Left cardiac atrium (tissue), 4 donors: ENCODE measurements around the gene PRKD3. TPM values are rescaled to one million over a fixed set of nuclear protein-coding genes. Genes with fewer than 3 reads are reported as not detected.
"Not testable (repeated sequence)": the region's sequence is repeated elsewhere in the genome, so short reads cannot be mapped to it uniquely, and the experiment has no call there.

Source experiments
- ATAC-seq, 2 donors: fragments of 200-7000 bp; cut with Tn5 transposase; one replicate each; pipeline ENCODE4 v1.9.1; 2020; ENCODE audit warnings: mild to moderate bottlenecking in 2 of 2, moderate library complexity in 2 of 2
- DNase-seq: peaks from one replicate; pipeline ENCODE4 v3.0.0-alpha.2; 2020
- intact Hi-C, 2 donors: fragments of 100-400 bp; cut with DNase I; formaldehyde crosslinking; loops; one replicate each; pipeline versions ENCODE4 v1.14.1 to v1.15.1; 2022 to 2023
- total RNA-seq, 2 donors: library from RNA; stranded (reverse); fragmentation: NEBNext Ultra II Directional; extraction: Animal tissue kit (Norgen Biotek cat#: 25700); gene quantifications; one replicate each; pipeline ENCODE4 v1.2.1, GENCODE V29; 2021
- donor health status: DM: no; HTN: yes; CAD: no.
- donor health status: DM: no; HTN: yes; CAD: no; lungs with severe emphysema.
- donor health status: DM: yes; HTN: yes; CAD: no.
- donor health status: Dilated cardiomyopathy.

Gene PRKD3
- total RNA-seq, 2 donors from 2014 or later, result 15.9 to 21.0 TPM

DNA sequence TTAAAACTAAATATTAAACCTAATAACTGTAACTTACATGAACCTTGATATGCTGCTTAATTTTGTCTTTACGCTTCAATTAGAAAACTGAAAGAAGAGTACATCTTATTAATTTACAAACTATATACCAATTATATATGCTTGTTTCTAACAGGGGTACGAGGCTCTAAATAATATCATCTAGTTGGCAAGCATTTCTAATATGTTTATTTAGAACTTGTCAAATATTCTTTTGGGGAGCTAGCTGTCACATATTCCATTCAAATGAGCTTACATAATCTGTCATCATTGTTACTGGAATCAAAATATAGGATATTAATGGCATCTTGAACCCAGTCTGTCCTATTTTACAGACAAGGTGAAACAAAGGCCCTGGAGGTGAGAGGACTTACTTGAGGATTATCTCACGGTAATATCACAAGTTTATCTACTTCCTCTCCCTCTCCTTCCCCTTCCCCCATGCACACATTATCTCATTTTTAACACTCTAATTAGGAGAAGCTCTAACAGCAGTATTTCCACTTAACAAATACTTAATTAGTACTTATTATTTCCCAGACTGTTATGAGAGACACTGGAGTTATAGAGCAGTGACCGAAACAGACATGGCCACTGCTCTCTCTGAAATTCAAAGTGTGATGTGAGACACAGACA, 3.5 kb downstream of the PRKD3 start:
- ATAC-seq, result no peak
- intact Hi-C loops, result no loop called here

DNA sequence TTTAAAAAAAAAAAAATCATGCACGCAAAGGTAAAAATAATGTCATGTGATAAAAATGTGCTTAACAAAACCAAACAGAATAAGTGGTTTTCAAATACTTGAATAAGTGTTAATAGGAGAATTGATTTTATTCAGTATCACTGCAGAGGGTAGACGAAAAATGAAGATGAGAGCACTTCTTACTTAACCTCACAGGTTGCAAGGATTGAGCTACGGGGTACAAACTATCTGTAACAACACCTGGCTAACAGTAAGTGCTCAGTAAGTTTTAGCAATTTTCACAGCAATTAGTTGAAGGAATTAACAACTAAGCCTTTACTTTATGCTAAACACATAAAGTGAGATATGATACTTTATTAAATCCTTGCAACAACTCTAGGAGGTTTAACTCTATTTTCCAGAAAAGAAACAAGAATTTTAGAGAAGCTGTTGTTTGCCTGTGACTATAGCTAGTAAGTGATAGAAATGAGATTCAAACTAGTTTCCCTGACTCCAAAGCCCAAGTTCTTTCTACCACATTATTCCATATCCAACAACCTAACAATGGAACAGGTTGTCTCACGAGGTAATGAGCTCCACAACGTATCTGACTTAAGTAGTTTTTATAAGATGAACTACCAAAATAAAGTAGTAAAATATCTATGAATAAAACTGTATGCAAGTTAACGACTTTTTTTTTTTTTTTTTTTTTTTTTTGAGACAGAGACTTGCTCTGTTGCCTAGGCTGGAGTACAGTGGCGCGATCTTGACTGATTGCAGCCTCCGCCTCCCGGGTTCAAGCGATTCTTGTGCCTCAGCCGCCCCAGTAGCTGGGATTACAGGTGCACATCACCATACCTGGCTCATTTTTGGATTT, 4.7 kb downstream of the PRKD3 start:
- intact Hi-C loops, result no loop called here
- ATAC-seq (no peak), DNase-seq (no peak)

More for the DNA sequence above, 3.5 kb downstream of the PRKD3 start:
- DNase-seq, result no peak

DNA sequence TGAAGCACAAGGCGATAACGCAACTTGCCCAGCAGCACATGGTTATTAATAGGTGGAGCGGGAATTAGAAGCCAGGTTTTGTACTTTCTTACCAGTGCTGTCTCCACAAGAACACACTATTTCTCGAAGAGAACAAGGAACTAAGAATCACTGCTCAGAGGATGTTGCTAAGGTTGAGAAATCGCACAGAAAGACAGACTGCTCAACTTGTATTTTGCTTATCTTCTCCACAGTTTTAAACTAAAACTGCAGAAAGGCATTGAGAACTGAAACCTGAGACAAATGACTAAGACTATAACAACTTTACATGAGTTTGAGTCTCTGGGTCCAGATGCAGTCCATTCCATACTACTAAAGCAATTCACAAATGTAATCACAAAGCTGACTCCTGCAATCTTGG, 6.2 kb downstream of the PRKD3 start:
- ATAC-seq, result peak in 1 of 2 donors; percentile 19
- intact Hi-C loops, result no loop called here
- no peak for DNase-seq

DNA sequence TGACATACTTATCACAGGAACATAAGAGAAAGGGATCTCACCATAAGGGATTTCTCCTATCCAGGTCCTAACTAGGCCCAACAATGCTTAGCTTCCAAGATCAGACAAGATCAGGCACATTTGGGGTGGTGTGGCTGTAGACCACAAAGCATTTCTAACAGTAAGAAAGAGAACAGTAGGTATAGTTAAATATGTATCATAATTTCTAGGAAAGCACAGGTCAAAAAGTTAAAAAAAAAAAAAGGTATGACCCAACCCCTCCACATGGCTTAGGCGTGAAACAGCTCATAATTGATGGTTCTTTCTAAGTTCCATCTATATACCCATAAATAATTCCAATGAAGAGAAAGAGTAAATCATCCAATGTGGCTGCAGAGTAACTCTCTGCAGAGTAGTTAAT, 6.9 kb downstream of the PRKD3 start:
- DNase-seq (no peak), ATAC-seq (no peak)
- intact Hi-C loops, result no loop called here

DNA sequence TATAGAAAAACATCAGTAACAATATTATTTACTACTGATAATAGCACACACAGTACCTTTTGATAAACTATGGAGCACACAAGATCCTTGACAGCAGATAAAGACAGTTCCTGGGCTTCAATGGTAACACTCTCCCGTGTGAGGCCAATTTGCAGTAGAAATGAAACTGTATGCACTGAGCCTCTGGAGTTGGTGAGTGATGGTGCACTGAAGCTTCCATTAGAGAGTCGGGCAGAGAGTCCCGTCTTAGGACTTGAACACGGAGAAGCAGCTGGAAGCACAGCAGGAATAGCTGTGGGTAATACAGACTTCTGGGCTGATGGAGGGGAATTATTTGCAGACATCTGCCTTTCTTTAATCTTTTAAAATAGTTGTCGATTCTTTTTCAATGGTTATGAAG, 8.5 kb downstream of the PRKD3 start:
- ATAC-seq (no peak), DNase-seq (no peak)
- intact Hi-C loops, result no loop called here

DNA sequence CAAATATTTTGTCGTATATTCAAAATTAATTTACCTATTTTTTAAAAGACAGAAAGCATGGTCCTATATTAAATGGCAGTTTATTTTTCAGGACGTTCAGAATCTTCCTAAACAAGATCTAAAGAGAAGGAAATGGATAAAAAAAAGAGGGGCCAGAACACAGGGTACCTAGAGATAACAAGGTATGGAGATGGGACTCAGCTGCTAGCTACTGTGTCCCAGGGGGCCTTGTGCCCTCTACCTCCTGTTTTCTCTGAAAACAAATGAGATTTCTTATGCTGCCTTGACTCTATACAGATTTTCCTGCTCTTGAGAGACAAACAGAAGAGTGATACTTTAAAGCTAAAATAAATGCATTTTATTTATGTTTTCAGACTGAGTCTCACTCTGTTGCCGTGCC, 9.3 kb downstream of the PRKD3 start:
- intact Hi-C loops, result no loop called here
- ATAC-seq (no peak), DNase-seq (no peak)

DNA sequence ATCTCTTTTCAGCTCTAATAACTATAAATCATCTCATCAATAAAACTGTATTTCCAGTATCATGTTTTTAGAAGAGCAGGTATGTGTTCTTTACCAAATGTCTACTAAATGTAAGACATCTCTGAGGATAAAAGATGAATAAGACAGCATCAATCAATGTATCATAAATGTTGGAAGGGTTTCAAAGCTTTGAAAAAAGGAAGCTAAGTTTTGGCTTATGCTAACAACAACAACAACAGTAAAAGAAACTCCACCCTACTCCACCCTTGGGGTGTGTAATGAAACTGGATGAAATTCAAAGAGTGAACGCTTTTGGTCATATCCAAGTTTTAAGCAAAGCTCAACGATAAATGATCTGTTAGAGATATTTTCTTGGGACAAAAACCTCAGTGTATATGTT, 17.1 kb downstream of the PRKD3 start:
- intact Hi-C loops, result no loop called here
- ATAC-seq, result no peak
- DNase-seq, result no peak

DNA sequence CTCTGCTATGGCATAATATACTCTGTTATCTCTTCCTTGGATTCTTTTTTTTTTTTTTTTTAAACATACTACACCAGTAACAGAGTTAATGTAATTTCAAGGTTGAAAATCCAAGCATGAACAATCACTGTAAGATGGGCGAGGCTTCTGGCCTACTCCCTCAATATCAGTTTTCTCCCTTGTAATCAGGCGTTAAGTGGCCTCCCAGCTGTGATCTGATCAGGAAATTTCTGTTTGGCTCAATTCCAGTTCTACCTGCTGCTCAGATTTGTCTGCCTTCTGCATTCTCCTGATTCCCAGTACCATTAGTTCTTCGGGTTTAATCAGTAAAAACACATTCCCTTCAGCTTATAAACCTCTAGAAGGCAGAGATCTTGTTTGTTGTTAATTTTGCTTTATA, 18.6 kb downstream of the PRKD3 start:
- intact Hi-C loops, result no loop called here
- ATAC-seq, result no peak
- DNase-seq, result no peak

DNA sequence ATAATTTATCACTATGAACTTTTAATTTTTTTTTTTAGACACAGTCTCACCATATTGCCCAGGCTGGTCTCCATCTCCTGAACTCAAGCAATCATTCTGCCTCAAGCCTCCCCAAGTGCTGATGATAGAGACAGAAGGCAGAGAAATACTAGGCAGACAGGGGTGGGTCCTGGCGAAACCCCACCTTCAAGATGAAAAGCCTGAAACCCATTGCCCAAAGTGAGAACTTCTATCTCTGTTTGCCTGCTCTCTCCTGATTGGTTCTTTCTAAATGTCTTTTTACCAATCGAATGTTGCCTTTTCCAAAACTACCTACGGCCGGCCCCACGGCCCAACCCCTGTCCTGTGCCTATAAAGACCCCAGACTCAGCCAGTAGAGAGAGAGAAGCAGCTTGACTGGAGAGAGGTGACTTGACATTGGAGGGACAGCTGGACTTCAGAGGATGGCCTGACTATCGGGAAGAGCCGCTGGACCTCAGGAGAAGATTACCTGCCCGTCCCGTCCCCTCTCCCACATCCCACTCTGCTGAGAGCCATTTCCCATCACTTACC, 21.9 kb downstream of the PRKD3 start:
- no peak for ATAC-seq

DNA sequence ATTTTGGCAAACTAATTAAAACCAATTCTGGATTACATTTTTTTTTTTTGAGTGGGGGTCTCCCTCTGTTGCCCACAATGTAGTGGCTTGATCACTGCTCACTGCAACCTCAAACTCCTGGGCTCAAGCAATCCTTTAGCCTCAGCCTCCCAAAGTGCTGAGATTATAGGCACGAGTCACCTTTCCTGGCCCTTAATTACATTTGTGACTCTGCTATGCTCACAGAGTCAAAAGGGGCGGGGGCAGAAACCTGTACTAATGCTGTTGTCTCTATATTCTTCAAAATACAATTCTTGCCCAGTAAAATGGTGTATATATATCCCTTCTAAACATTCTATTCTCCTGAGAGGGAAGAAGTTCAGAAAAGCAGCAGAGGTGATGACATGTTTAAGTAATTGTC, 23.2 kb downstream of the PRKD3 start:
- DNase-seq (no peak), ATAC-seq (no peak)
- intact Hi-C loops, result no loop called here

More for the DNA sequence above, 21.9 kb downstream of the PRKD3 start:
- DNase-seq, result no peak
- intact Hi-C loops, result no loop called here

DNA sequence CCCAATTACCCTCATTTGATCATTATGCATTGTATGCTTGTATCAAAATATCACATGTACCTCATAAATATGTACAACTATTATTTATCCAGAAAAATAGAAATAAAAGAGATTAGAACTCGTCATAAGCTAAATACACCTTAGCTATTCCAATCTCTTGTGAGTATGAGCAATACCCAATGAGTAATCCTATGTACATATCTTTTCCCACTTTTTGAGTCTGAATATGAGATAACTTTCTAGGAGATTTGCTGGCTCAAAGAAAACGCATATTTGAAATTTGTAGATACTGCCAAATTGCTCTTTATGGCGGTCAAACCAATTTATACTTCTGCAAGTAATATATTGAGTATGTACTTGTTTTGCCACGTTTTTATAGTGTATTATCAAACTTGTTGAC, 24.1 kb downstream of the PRKD3 start:
- ATAC-seq, result peak in 1 of 2 donors; percentile 46

DNA sequence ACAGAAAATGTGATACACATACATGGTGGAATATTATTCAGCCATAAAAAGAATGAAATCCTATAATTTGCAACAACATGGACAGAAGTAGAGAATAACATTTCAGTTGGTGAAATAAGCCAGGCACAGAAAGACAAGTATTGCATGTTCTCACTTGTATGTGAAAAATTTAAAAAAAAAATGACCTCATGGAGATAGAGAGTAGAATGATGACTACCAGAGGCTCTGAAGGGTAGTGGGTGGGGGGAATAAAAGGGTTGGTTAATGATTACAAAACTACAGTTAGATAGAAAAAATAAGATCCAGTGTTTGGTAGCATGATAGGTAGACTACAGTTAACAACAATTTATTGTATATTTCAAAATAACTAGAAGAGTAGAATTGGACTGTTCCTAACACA, 24.5 kb downstream of the PRKD3 start:
- DNase-seq (no peak), ATAC-seq (no peak)
- intact Hi-C loops, result no loop called here

More for the DNA sequence above, 24.1 kb downstream of the PRKD3 start:
- intact Hi-C loops, result no loop called here
- no peak for DNase-seq

DNA sequence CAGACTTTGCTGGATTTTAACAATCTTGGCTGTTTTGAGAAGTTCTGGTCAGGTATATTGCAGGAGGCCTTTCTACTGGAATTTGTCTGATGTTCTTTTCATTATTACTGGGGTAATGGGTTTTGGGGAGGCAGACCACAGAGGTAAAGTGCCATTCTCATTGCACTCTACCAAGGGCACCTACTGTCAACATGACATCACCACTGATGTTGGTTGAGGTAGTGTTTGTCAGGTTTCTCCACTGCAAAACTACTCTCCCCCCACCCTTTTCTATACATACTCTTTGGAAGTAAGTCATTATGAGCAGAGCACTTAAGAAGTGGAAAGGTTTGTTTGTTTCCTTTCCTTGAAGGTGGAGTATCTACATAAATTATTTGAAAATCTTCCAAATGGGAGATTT, 27.0 kb downstream of the PRKD3 start:
- DNase-seq, result no peak
- ATAC-seq, result no peak
- intact Hi-C loops, result no loop called here

DNA sequence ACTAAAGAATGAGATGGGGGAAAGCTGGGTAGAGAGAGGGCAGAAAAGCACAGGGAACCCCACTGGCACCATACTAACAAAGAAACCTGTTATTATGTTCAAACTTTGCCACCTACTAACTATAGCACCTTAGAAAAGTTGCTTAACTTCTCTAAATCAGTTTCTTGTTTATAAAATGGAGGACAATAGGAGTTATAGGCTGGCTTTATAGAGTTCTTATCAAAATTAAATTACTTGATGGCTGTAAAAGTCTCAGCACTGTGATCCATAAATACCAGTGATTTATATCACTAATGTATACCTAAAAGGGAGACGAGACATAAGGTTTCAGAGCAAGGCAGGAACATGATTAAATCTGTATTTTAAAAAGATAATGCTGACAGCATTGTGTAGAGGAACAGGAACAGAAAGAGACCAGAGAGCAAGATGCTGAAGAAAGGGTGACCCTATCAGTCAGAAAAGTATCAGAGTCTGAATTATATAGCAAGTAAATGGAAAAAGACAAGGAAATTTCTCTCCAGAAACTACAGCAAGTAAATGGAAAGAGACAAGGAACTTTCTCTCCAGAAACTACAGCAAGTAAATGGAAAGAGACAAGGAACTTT, 29.1 kb downstream of the PRKD3 start:
- ATAC-seq, result no peak
- DNase-seq, result no peak
- intact Hi-C loops, result no loop called here

DNA sequence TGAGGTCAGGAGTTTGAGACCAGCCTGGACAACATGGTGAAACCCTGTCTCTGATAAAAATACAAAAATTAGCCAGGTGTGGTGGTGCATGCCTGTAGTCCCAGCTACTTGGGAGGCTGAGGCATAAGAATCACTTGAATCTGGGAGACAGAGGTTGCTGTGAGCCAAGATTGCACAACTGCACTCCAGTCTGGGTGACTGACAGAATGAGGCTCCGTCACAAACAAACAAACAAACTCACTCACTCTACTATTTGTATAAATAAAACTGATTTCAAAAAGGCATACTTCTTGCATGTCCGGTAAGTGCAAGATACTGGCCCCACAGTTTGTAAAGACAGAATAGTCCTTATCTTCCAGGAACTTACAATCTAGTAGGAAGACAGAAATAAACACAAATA, 29.8 kb downstream of the PRKD3 start:
- intact Hi-C loops, result not testable (repeated sequence)

DNA sequence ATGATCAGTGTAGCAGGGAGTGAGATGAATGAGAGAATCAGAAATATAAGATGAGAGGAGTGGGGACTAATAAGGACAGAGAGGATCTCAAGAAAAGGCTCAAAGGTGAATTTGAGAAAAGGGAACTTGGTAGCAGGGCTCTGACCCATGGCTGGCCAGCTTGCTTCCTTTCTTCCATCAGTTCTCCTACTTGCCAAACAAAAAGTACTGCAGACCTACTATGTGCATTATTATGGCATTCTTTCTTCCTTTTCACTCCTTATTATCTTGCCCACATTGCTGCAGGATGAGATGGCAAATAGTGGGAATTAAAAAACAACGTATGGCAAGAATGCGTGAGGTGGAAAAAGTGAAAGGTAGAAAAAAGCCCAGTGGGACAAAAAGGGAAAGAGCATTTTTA, 33.0 kb downstream of the PRKD3 start:
- intact Hi-C loops, result no loop called here
- ATAC-seq (no peak), DNase-seq (no peak)

More for the DNA sequence above, 29.8 kb downstream of the PRKD3 start:
- not testable (repeated sequence) for DNase-seq, ATAC-seq

DNA sequence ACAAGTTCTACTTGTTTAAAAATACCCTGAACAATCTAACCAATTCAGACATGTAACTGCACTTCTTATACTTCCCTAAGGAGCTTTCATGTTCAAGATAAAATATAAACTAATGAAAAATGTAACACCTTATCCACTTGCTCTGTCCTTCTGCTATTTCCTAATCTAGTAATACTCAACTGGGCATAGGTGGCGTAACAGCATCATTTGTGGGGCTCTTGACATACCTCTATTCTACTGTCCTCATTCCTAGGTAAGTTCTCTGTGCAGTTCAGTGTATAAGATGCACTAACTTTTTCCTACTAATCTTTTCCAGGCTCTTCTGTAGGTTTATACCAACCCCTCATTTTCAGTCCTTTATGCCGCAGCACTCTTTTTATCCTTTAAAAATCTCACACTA, 36.7 kb downstream of the PRKD3 start:
- DNase-seq (no peak), ATAC-seq (no peak)
- intact Hi-C loops, result no loop called here

DNA sequence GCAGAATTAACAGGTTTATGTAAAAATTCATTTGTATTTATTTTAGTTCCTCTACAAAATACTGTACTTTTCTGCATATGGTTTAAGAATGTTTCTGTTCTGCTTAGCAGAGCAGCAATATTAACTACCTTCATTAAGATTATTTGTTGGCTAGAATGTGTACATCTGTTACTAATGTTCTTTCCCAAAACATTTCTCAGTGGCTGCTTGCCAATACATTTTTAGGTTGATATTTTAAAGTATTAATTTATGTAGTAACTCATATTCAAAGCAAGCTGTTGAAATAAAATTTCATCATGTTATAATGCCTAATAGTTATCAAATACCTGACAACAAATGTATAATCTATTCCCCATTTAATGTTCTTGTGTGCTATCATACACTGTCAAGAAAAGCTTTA, 40.3 kb downstream of the PRKD3 start:
- ATAC-seq (no peak), DNase-seq (no peak)
- intact Hi-C loops, result no loop called here

DNA sequence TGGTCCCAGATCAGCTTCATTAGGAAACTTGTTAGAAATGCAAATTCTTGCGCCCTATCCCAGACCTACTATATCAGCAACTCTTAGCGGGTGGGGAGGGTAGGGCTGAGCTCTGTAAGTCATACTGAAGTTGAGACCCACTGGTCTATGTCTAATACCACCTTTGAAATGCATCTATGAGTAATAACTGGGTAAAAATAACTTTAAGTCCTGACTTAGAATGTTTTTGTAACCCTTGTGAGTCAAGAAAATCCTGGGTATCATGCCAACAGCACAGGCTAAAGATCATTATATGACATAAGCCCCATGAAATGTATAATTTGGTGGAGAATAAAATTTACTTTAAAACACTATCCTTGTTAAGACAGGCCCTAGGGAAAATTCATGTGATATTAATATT, 41.4 kb downstream of the PRKD3 start:
- DNase-seq, result no peak
- ATAC-seq, result peak in 1 of 2 donors; percentile 81
- intact Hi-C loops, result no loop called here

DNA sequence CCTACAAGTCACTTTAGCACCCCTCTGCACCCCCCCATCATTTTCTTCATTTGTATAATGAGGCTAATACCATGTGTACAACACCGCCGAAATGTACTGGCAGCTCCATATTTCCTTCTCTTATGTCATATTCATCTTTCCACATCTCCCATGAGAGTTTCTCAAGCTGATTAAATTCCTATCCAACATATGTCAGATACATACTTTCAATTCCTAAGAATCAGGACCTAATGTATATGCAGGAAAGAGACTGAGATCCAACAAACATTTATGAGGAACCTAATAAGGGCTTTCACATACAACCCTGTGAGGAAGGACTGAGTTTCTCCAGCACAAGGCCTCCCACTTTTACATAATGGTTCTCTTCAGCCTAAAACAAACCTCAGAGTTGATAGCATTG, 41.9 kb downstream of the PRKD3 start:
- no peak for ATAC-seq
- no peak for DNase-seq
- intact Hi-C loops, result no loop called here
